ENCODE data around the gene S100A8.
"Not testable (repeated sequence)": the region's sequence is repeated elsewhere in the genome, so short reads cannot be mapped to it uniquely, and the experiment has no call there.

S100A8 gene

DNA sequence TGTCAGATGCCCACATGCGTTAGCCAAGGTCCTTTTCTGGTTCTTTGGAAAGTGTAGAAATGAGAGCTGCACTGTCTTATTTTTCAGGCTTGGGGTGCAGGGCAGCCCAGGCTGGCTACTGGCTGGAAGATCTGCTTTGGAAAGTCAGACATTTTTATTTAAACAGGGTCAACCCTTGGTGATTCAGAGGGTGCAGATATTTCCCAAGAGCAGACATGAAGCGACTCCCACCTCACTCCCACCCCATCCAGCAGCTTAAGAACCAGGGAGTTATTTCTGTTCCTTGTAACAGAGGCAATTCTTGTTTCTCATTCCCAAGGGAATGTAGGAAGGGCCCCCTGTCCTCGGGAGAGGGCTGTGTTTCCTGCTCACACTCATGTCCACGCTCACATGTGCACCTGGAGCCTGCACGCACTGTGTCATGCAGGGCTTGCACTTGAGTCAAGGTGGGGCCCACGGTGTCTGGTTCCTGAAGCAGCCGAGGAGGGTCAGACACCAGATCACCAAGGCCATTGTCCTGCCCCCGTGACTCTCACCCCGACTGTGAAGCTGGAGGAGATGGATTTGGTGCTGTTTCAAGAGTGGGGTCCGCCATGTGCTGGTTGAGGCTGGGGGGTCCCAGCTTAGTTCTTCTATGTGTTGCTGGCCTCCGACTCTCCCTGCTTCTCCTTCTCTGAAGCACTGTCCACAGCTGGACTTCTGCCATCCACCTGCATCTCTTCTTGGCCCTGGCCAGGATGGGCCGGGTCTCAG lies 26.4 kb upstream of the S100A8 start:
- in situ Hi-C loops (cut with MboI; ENCODE audit: low sequenced_read_pairs) = no loop called here

DNA sequence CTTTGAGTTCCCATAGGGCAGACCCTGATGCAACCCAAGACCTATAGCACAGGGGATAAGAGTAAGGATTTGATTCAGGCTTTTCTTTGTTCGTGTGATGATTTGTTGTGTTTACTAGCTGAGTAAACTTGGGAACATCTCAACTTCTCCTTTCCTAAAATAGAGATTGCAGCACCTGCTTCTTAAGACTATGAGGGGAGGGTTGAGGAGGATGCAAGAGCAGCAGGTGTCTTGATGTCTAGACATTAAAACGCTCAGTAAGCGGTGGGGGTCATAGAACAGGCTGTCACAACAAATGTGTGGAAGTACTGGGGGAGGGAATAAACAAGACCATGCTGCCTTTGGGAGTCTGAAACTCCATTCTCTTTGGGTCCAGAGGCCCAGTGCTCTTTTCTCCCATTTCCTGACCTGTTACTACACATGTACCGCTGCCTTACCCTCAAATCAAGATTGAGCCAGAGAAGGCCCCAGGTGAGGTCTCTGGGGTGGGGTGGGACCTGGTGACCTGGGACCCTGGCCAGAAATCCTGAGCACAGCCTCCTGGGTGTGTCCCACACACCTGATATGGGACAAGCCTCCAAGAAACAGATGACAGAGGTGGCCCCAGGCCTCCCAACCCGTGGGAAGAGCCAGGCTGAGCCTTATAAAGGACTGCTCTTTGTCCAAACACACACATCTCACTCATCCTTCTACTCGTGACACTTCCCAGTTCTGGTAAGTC lies 25.1 kb upstream of the S100A8 start, which contains the start of gene S100A7A:
Gene S100A7A (plus strand): TSS at position 671 of the 721 bp plus-strand sequence. CDS start 1,563 bp downstream, outside the sequence.
- in situ Hi-C loops (cut with MboI; ENCODE audit: low sequenced_read_pairs) = no loop called here

DNA sequence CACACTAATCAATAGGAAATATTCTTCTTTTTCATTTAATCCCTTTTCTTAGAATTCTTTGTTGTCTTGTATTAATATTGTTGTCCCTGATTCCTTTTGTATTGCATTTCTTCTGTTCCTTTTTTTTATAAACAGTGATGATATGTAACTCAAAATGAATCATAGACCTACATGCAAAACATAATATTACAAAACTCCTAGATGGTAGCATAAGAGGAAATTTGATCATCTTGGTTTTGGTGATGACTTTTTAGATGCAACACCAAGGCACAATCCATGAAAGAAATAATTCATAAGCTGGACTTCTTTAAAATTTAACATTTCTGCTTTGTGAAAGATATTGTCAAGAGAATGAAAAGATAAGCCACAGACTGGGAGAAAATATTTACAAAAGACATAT lies 23.1 kb upstream of the S100A8 start:
- in situ Hi-C loops (cut with MboI; ENCODE audit: low sequenced_read_pairs) = not testable (repeated sequence)

DNA sequence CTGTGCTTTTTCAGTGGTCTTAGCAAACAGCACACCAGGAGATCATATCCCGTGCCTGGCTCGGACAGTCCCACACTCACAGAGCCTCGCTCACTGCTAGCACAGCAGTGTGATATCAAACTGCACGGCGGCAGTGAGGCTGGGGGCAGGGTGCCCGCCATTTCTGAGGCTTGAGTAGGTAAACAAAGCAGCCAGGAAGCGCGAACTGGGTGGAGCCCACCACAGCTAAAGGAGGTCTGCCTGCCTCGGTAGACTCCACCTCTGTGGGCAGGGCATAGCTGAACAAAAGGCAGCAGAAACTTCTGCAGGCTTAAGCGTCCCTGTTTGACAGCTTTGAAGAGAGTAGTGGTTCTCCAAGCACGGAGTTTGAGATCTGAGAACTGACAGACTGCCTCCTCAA lies 16.4 kb upstream of the S100A8 start:
- in situ Hi-C loops (cut with MboI; ENCODE audit: low sequenced_read_pairs) = not testable (repeated sequence)

DNA sequence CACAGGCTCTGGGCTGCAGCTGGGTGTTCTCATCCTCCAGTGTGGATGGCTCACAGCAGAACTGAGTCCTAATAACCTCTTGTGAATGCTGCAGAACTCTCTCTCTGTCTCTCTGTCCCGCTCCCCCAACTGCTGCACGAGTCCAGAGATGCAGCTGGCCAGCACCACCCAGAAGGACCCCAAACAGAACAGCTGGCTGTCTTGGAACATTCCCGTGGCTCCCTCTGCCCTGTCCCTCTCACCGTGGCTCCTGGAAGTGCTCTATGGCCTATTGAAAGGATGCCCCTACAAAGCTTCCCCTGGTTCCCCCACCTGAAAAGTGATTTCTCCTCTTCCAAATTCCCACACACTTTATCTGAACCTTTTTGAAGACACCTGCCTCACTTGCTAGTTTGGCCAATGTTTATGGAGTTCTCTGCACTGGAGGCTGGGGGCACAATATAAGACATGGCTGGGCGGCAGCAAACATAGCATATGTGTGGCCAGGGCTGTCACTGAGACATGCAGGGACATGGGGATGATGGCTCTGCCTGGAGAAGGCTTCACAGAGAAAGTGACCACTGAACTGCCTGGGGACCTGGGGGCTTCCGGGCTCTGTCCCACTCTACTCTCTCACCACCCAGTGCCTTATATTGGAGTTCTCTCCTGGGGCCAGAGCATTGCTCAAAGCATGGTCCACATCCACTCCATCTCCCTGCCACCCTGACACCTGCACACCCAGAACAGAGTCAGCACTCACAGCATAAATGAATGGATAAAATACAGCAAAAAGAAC lies 15.1 kb upstream of the S100A8 start:
- in situ Hi-C loops (cut with MboI; ENCODE audit: low sequenced_read_pairs) = not testable (repeated sequence)

DNA sequence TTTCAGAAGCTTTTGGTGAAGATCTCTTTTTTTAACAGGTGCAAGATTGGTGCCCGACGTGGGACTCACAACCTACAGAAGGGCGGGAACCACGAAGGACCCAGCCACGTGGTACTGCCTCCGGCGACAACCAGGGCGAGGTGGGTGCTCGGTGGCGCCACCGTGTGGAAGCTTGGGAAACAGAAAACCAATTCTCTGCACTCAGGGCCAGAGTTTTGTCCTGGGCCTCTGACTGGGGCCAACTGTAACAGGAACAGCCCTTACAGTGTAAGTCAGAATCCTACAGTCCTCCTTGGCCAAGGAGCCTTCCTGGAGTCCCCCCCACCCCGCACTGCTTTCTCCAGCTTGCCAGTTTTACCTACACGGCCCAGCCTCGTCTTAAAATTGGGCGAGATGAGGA lies 13.9 kb upstream of the S100A8 start:
- in situ Hi-C loops (cut with MboI; ENCODE audit: low sequenced_read_pairs) = no loop called here

DNA sequence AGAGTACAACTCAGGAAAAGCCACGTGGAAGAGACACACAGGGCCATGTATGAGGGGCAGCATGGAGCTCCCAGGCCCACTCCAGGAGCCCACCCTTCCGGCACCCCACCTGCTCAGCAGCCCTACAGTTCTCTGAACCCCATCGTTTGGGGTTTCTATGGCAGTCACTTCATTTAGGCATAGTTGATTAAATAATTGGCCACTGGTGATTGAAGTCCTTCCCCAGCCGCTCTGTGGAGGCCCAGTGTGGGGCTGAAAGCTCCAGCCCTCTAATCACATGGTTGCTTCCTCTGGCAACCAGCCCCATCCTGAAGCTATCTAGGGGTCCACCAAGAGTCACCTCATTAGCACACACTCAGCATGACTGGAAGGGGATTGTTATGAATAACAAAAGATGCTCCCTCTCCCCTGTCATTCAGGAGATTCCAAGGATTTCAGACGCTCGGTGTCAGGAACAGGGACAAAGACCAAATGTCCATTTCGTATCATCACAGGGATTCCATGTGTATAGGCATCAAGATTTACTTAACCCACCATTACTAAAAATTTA lies 13.3 kb upstream of the S100A8 start:
- in situ Hi-C loops (cut with MboI; ENCODE audit: low sequenced_read_pairs) = no loop called here

DNA sequence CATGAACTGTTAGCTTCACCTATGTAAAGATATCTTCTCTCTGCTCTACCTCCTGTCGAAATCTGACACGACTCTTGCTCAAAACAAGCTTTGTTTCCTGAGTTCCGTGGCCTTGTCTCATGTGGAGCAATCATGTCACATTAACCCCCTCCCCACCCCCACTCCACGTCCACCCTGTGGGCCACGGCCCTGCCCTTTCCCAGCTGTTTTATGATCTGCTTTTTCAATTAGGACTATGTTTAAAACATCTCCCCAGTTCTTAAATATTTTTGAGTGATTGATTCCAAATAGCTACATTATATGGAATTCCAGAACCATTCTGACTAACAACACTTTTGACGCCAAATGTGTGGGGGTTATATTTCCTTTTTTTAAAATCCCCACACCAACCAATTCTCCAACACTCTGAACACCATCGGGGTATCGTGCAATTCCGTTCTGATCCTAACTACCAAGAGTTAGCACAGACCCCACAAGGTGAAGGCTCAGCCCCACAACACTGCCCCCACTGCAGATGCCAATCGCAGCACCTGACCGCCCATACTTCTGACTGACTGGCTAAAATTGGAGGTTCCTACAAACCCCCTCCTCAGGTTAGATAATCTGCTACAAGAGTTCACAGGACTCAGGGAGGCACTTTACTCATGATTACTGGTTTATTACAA lies 12.7 kb upstream of the S100A8 start:
- in situ Hi-C loops (cut with MboI; ENCODE audit: low sequenced_read_pairs) = no loop called here

DNA sequence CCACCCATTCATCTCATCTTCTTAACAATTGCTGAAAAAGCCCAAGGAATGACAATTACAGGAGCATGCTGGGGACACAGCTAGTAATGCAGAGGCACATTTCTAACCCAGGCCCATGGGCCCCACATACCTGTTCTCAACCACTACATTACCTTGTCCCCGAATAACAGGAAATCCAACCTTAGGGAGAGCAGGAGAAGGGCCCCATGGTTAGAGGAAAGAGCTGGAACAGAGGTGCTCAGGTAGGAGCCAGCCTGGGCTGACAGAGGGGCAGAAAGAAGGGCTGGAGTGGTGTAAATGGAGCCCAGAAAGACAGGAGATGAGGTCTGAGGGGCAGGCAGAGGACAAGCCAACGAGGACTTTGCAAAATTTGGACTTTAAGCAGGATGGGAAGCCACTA lies 11.4 kb upstream of the S100A8 start:
- in situ Hi-C loops (cut with MboI; ENCODE audit: low sequenced_read_pairs) = no loop called here

DNA sequence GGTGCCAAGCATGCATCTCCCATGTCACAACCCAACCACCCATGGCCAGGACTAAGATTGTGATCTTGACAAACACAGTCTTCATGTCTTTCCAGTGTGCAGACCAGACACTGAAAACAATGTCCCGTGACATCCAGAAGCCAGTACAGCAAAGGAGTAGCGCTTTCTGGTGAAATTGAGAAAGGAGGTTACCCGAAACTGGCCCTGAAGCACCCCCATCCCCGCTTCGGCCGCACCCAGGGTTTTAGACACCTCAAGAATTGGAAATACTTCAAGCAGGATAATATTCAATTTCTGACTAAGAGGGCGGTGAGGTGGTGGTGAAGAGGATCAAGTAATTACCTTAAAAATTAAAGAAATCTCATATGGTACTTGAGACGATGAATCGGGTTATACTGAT lies 10.6 kb upstream of the S100A8 start:
- in situ Hi-C loops (cut with MboI; ENCODE audit: low sequenced_read_pairs) = no loop called here

DNA sequence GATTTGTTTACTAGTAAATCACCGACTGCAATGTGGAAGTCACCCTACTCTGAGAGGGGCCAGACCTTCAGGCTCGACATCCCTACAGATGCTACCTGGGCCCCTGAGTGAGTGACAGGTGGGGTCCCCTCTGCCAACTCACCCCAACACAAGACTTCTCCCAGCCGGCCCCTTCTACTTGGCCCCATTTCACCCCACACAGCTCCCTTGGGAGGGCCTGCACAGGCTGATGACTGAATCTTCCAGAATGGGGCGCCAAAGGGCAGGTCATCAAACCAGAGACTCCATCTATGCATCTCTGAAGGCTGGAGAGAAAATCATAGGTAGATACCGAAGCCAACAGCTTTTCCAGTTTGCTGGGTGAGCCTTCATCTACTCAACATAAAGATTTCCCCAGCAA lies 9.4 kb upstream of the S100A8 start:
- in situ Hi-C loops (cut with MboI; ENCODE audit: low sequenced_read_pairs) = no loop called here

DNA sequence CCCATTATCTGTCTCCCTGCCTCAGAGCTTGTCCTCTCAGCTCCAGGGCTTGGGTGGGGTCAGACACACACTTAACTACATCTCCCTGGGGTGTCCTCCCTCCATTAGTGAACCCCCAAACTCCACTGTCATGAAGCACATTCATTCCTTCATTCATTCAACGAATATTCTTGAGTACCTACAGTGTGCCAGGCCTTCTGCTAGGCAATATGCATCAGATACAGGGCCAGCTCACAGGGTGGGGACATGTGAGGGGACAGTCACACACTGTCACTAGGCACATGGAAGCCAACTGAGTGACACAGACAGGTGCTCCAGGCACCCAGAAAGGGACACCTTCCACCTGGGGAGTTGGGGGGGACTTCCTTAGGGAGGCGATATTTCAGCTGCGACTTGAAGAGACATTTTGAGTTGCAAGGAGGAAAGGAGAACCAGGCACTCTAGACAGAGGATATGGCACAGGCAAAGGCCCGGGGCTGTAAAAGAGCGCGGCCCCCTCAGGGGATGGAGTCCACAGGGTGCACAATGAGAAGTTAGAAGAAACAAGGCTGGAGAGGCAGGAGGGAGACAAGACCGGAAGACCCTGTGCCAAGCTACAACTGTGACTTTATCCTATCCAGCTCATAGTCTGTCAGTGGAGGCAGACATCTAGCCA lies 8.7 kb upstream of the S100A8 start:
- in situ Hi-C loops (cut with MboI; ENCODE audit: low sequenced_read_pairs) = loop anchor here (5.0 kb wide), 1 partner anchor 47 kb away; no protein-coding TSS in a partner anchor

DNA sequence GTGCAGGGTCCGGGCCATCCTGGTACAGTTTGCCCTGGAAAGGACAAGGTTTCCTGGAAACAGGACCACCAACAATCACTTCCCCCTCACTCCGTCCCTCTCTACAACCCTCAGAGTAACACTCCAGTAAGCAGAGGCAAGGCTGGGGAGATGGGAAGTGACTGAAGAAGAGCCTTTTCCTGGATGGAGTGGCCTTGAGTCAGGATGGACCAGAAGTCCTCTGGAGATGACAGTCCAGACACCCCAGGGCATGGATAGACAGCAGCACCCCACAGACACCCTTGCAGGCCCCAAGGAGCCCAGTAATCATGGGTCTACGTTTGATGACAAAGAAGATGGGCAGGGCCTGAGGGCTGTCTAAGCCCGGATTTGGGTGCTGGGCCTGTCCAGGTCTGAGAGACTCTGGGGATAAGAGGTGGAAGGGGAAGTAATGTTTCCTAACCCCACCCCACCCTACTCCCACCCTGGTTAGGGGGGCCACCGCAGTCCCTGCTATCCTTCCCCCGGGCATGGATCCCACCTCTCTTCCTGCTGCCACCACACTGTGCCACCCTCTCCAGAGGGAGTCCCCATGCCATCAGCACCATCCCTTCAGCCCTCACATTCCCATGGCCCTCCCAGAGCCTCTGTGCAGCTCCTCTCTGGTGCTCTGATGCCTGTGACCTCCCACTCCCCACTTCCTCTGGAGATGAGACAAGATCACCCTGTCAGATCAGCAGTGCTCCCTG lies 7.2 kb upstream of the S100A8 start:
- in situ Hi-C loops (cut with MboI; ENCODE audit: low sequenced_read_pairs) = loop anchor here (5.0 kb wide), 1 partner anchor 46 kb away; no protein-coding TSS in a partner anchor

DNA sequence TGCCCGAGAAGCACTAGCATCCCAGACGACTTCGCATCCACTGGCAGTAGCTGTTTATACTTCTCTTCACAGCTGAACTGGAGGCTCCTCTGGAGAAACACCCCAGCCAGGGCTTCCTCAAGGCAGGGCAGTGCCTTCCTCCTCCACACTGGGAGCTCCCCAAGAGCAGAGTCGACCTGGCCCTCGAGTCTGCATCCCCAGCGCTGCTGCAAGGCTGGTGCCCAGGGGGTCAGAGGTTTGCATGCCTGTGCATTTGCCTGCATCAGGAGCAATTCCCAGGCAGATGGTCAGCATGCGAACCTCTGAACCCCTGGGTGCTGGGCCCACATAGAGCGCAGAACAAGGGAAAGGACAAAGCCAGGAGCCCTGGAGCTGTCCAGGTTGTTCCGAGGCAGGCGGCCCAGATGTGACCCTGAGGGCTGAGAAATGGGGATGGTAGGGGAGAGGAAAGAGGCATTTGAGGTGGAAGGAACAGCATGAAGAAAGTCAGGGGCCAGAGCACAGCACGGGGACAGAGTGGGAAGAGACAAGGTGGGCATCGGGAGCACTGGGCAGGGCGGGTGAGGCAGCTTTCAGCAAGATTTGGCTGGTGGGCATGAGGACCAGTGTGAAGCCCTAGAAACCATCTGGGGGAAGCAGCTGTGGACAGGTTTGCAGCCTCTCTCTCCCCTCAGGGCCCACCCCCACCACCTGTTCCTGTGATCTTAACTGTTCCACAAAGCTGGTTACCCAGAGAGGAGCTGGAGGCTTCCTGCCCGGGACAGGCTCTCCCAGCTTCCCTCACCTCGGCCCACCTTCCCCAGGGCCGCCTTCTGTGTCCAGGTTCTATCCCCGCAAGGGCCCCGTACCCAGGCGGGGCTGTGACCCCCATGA lies 6.4 kb upstream of the S100A8 start:
- in situ Hi-C loops (cut with MboI; ENCODE audit: low sequenced_read_pairs) = loop anchor here (5.0 kb wide), 1 partner anchor 45 kb away; no protein-coding TSS in a partner anchor

DNA sequence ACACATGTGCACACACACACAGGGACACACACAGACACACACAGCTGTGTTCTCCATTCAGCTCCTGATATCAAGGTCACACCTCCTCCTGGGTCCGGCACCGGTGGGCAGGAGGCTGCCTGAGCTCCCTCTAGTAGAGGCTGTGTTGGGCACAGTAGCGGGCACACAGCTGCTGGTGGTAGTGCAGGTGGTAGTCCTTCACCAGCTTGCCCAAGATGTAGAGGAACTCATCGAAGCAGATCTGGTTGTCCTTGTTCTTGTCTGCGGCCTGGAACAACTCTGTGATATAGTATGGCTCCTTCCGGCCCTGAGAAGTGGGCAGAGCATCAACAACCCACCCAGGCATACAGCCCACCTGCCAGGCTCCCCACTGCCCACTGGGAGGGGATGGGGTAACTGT lies 5.6 kb upstream of the S100A8 start:
- in situ Hi-C loops (cut with MboI; ENCODE audit: low sequenced_read_pairs) = loop anchor here (5.0 kb wide), 1 partner anchor 44 kb away; no protein-coding TSS in a partner anchor

DNA sequence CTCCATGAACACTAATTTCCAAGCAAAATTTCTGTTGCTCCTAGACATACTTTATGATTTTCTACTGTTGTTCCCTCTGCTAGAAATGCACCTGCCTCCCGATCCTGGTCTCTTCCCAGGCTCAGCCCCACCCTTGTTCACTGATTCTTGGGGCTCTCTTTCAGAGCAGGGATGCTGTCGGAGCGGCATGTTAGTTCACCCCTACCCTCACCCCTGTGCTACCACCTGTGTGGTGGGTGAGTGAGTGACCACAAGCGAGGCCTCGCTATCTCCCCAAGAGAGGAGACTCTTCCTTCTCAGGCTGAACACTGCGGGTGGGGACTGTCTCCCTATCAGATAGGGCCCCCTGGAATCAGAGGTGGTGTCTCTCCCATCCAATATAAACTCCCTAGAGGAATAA lies 4.9 kb upstream of the S100A8 start:
- in situ Hi-C loops (cut with MboI; ENCODE audit: low sequenced_read_pairs) = loop anchor here (5.0 kb wide), 1 partner anchor 43 kb away; no protein-coding TSS in a partner anchor

DNA sequence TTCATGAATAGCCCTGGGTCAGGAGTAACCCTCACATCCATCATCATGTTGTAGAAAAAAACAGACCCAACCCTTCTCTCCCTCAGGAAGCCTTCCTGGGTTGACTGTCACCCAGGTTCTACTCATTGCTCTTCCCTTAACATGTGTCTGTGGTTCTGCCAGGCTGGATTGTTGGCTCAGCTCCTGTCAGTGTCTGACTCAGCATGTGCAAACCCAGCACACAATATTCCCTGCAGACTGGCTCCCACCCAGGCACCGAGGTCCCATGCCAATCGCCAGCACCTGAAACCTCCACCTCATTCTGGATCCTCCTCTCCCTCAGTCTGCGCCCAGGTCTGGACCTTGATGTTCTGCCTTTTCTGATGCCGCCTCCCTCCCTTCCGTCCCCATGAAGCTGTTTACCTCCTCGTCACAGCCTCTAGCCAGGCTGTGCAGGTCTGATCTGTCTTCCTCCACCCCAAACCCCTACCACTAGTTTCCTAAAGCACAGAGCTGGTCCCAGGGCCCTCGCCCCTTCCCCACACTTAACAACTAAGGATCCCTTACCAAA lies 4.3 kb upstream of the S100A8 start:
- in situ Hi-C loops (cut with MboI; ENCODE audit: low sequenced_read_pairs) = loop anchor here (5.0 kb wide), 1 partner anchor 43 kb away; no protein-coding TSS in a partner anchor

DNA sequence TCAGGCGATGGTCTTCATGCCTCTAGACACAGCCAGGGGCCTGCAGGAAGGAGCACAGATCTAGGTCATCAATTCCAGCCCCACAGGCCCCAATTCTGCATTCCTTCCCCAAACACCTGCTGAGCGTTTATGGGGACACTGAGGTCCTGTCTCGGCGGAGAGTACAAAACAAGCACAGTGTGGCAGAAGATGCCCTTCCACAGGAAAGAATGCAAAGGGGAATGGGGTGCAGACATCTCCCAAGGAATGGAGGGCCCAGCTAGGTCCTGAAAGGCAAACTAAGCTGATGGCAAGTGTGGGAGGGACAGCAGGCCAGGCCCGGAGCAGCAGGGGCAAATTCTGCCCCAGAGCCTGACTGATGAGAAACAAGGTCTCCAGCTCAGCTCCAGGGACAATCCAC lies 3.5 kb upstream of the S100A8 start:
- in situ Hi-C loops (cut with MboI; ENCODE audit: low sequenced_read_pairs) = no loop called here
